ENCODE measurements around the gene MAPK1. TPM values are rescaled to one million over a fixed set of nuclear protein-coding genes. Genes with fewer than 3 reads are reported as not detected.

The MAPK1 gene
- total and polyA plus RNA-seq, 2 donors, result 22.2 to 71.1 TPM

Other genes with a start within 250 kb of the MAPK1 start
- gene YDJC, start 237.6 kb downstream of the MAPK1 start, total RNA-seq, result 24.2 TPM
- 32.3 TPM for gene YDJC, start 237.6 kb downstream of the MAPK1 start, polyA plus RNA-seq
- 0.09 TPM for gene CCDC116, start 234.9 kb downstream of the MAPK1 start, total RNA-seq
- gene CCDC116, start 234.9 kb downstream of the MAPK1 start, polyA plus RNA-seq, result 1.0 TPM
- 21.7 TPM for gene SDF2L1, start 225.3 kb downstream of the MAPK1 start, total RNA-seq
- gene SDF2L1, start 225.3 kb downstream of the MAPK1 start, polyA plus RNA-seq, result 22.8 TPM
- 20.9 TPM for gene PPIL2, start 201.6 kb downstream of the MAPK1 start, total RNA-seq
- gene PPIL2, start 201.6 kb downstream of the MAPK1 start, polyA plus RNA-seq, result 48.1 TPM
- 9.1 TPM for gene YPEL1, start 131.9 kb downstream of the MAPK1 start, total RNA-seq
- gene YPEL1, start 131.9 kb downstream of the MAPK1 start, polyA plus RNA-seq, result 14.2 TPM
- gene PPM1F, start 85.2 kb upstream of the MAPK1 start, total RNA-seq, result 13.0 TPM
- 10.5 TPM for gene PPM1F, start 85.2 kb upstream of the MAPK1 start, polyA plus RNA-seq
- gene TOP3B, start 115.1 kb upstream of the MAPK1 start, total RNA-seq, result 17.4 TPM
- 18.4 TPM for gene TOP3B, start 115.1 kb upstream of the MAPK1 start, polyA plus RNA-seq